ENCODE data around the gene PLCXD3.

DNA sequence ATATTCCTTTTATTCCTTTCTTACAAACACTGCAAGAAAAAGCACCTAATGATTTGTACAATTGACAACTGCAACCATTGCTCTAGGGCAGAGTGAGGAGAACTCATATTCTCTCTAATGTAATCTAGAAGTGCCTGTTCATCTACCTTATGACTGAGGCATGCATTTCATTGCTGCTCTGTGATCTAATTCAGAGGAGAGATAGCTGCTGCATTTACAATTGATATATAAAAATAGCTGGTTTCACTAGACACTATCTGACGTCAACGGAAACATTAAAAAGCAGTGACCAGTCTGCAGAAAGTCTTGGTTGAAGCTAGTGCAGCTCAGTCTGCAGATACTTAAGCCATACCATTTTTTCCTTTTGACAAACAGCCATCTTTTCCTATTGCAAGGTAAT, 224.2 kb downstream of the PLCXD3 start:
- TF ChIP-seq, protein P1, sequence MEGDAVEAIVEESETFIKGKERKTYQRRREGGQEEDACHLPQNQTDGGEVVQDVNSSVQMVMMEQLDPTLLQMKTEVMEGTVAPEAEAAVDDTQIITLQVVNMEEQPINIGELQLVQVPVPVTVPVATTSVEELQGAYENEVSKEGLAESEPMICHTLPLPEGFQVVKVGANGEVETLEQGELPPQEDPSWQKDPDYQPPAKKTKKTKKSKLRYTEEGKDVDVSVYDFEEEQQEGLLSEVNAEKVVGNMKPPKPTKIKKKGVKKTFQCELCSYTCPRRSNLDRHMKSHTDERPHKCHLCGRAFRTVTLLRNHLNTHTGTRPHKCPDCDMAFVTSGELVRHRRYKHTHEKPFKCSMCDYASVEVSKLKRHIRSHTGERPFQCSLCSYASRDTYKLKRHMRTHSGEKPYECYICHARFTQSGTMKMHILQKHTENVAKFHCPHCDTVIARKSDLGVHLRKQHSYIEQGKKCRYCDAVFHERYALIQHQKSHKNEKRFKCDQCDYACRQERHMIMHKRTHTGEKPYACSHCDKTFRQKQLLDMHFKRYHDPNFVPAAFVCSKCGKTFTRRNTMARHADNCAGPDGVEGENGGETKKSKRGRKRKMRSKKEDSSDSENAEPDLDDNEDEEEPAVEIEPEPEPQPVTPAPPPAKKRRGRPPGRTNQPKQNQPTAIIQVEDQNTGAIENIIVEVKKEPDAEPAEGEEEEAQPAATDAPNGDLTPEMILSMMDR (IDR thresholded peaks at IDR 0.05) = no peak
- TF ChIP-seq POLR2A (IDR thresholded peaks at IDR 0.05) = no peak
- no peak for TF ChIP-seq POLR2AphosphoS5 (IDR thresholded peaks at IDR 0.05)

All from prostate gland (tissue), 2 donors.